Measurements from ENCODE around the gene SMOC2.

Gene SMOC2

GRCh38 chr6:168440520-168441433 is at the start of gene SMOC2:
Gene SMOC2 (plus strand): TSS chr6:168441184. CDS start chr6:168441371, 187 bp downstream.
- DNase-seq (ENCODE audit: low spot score), result no peak

- DNase-seq (ENCODE audit: low spot score), result no peak
Observed at GRCh38 chr6:168393126-168393870, 47.7 kb upstream of the SMOC2 start.

GRCh38 chr6:168394606-168395005 is 46.4 kb upstream of the SMOC2 start:
- DNase-seq (ENCODE audit: low spot score), result no peak

- no peak for DNase-seq (ENCODE audit: low spot score)
Observed at GRCh38 chr6:168395983-168396382, 45.0 kb upstream of the SMOC2 start.

- no peak for DNase-seq (ENCODE audit: low spot score)
Observed at GRCh38 chr6:168396561-168396960, 44.4 kb upstream of the SMOC2 start.

GRCh38 chr6:168397012-168397411 is 44.0 kb upstream of the SMOC2 start:
- no peak for DNase-seq (ENCODE audit: low spot score)

- no peak for DNase-seq (ENCODE audit: low spot score)
Observed at GRCh38 chr6:168400037-168400436, 40.9 kb upstream of the SMOC2 start.

- no peak for DNase-seq (ENCODE audit: low spot score)
Observed at GRCh38 chr6:168403370-168404005, 37.5 kb upstream of the SMOC2 start.

- DNase-seq (ENCODE audit: low spot score), result no peak
Observed at GRCh38 chr6:168404560-168404959, 36.4 kb upstream of the SMOC2 start.

GRCh38 chr6:168407842-168408241 is 33.1 kb upstream of the SMOC2 start:
- no peak for DNase-seq (ENCODE audit: low spot score)

- no peak for DNase-seq (ENCODE audit: low spot score)
Observed at GRCh38 chr6:168408504-168409136, 32.4 kb upstream of the SMOC2 start.

- no peak for DNase-seq (ENCODE audit: low spot score)
Observed at GRCh38 chr6:168410035-168410434, 30.9 kb upstream of the SMOC2 start.

- DNase-seq (ENCODE audit: low spot score), result no peak
Observed at GRCh38 chr6:168410554-168411011, 30.4 kb upstream of the SMOC2 start.

- DNase-seq (ENCODE audit: low spot score), result no peak
Observed at GRCh38 chr6:168411130-168411529, 29.9 kb upstream of the SMOC2 start.

- no peak for DNase-seq (ENCODE audit: low spot score)
Observed at GRCh38 chr6:168411793-168412192, 29.2 kb upstream of the SMOC2 start.

GRCh38 chr6:168412456-168412855 is 28.5 kb upstream of the SMOC2 start:
- DNase-seq (ENCODE audit: low spot score), result no peak

GRCh38 chr6:168413018-168413720 is 27.8 kb upstream of the SMOC2 start:
- no peak for DNase-seq (ENCODE audit: low spot score)

GRCh38 chr6:168413856-168414255 is 27.1 kb upstream of the SMOC2 start:
- DNase-seq (ENCODE audit: low spot score), result no peak

GRCh38 chr6:168414336-168415097 is 26.5 kb upstream of the SMOC2 start:
- DNase-seq (ENCODE audit: low spot score), result no peak

Data from pons (tissue), 1 donor.